Keratinocyte (primary cell): ENCODE data around the gene SOX5.

Source experiments
- EZH2 ChIP-seq: IDR thresholded peaks from one replicate; pipeline ENCODE4 v1.6.1; 2012; ENCODE audit warnings: inconsistent platforms, mild to moderate bottlenecking, low read length, moderate library complexity
- TF ChIP-seq, protein P1 (sequence below), 3 experiments: IDR thresholded peaks in 1 of 3; conservative IDR thresholded peaks in 1 of 3; optimal IDR thresholded peaks in 1 of 3; 2 replicates in 2 of 3; 3 replicates in 1 of 3; pipeline versions ENCODE3 to v1.5.1; 2011; ENCODE audit warnings: low read length in 3 of 3, mild to moderate bottlenecking in 3 of 3, moderate library complexity in 2 of 3, control low read depth in 1 of 3, inconsistent platforms in 1 of 3; ENCODE audit not compliant: insufficient read depth in 2 of 3; ENCODE audit errors: extremely low read depth in 1 of 3

DNA sequence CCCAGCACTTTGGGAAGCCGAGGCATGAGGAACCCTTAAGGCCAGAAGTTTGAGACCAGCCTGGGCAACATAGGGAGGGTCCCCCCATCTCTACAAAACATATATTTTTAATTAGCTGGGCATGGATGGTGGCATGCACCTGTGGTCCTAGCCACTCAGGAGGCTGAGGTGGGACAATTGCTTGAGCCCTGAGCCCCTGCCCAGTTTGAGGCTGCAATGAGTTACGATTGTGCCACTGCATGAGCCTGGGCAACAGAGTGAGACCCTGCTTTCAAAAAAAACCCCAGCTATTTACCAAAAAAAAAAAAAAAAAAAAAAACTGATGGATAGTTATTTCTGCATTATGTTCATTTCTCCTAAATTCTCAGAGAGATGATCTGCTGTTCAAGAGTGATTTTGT lies 230.0 kb downstream of the SOX5 start:
- TF ChIP-seq, protein P1, sequence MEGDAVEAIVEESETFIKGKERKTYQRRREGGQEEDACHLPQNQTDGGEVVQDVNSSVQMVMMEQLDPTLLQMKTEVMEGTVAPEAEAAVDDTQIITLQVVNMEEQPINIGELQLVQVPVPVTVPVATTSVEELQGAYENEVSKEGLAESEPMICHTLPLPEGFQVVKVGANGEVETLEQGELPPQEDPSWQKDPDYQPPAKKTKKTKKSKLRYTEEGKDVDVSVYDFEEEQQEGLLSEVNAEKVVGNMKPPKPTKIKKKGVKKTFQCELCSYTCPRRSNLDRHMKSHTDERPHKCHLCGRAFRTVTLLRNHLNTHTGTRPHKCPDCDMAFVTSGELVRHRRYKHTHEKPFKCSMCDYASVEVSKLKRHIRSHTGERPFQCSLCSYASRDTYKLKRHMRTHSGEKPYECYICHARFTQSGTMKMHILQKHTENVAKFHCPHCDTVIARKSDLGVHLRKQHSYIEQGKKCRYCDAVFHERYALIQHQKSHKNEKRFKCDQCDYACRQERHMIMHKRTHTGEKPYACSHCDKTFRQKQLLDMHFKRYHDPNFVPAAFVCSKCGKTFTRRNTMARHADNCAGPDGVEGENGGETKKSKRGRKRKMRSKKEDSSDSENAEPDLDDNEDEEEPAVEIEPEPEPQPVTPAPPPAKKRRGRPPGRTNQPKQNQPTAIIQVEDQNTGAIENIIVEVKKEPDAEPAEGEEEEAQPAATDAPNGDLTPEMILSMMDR (optimal IDR thresholded peaks at IDR 0.05 in 1 of 3, IDR thresholded peaks at IDR 0.05 in 1 of 3, conservative IDR thresholded peaks at IDR 0.05 in 1 of 3; ENCODE audit: extremely low read depth in 1 of 3, insufficient read depth in 2 of 3, low read length in 3 of 3): no peak
- no peak for TF ChIP-seq EZH2
